ENCODE data around the gene ZNF555. TPM values are rescaled to one million over a fixed set of nuclear protein-coding genes. Genes with fewer than 3 reads are reported as not detected.
A peak's percentile ranks its signal among the peaks of the same experiment; 100 is the strongest.

The ZNF555 gene
- total and polyA plus RNA-seq, 9 of the 15 experiments (the other 6 are each of a cell fraction or from before 2014, with no cell fraction given) = 2.0 to 6.7 (median 5.4) TPM

GRCh38 chr19:2887391-2887914, 46.2 kb downstream of the ZNF555 start (continued):
- TF ChIP-seq PRDM10 (IDR thresholded peaks at IDR 0.05; ENCODE audit: partially characterized antibody) (peak; percentile 90), ZNF316 (IDR thresholded peaks at IDR 0.05) (peak; percentile 80), PHF21A (IDR thresholded peaks at IDR 0.05; ENCODE audit: borderline replicate concordance, low read depth) (no peak), RBM15 (IDR thresholded peaks at IDR 0.05; ENCODE audit: insufficient read depth, low read length) (no peak), CBX1 (IDR thresholded peaks at IDR 0.05; ENCODE audit: low read depth) (no peak), FOXA3 (CRISPR knock-in tag; conservative IDR thresholded peaks at IDR 0.05 in 1 of 2, IDR thresholded peaks at IDR 0.05 in 1 of 2) (no peak), NELFE (IDR thresholded peaks at IDR 0.05; ENCODE audit: insufficient read depth, insufficient read length) (no peak)
- TF ChIP-seq, protein P1, sequence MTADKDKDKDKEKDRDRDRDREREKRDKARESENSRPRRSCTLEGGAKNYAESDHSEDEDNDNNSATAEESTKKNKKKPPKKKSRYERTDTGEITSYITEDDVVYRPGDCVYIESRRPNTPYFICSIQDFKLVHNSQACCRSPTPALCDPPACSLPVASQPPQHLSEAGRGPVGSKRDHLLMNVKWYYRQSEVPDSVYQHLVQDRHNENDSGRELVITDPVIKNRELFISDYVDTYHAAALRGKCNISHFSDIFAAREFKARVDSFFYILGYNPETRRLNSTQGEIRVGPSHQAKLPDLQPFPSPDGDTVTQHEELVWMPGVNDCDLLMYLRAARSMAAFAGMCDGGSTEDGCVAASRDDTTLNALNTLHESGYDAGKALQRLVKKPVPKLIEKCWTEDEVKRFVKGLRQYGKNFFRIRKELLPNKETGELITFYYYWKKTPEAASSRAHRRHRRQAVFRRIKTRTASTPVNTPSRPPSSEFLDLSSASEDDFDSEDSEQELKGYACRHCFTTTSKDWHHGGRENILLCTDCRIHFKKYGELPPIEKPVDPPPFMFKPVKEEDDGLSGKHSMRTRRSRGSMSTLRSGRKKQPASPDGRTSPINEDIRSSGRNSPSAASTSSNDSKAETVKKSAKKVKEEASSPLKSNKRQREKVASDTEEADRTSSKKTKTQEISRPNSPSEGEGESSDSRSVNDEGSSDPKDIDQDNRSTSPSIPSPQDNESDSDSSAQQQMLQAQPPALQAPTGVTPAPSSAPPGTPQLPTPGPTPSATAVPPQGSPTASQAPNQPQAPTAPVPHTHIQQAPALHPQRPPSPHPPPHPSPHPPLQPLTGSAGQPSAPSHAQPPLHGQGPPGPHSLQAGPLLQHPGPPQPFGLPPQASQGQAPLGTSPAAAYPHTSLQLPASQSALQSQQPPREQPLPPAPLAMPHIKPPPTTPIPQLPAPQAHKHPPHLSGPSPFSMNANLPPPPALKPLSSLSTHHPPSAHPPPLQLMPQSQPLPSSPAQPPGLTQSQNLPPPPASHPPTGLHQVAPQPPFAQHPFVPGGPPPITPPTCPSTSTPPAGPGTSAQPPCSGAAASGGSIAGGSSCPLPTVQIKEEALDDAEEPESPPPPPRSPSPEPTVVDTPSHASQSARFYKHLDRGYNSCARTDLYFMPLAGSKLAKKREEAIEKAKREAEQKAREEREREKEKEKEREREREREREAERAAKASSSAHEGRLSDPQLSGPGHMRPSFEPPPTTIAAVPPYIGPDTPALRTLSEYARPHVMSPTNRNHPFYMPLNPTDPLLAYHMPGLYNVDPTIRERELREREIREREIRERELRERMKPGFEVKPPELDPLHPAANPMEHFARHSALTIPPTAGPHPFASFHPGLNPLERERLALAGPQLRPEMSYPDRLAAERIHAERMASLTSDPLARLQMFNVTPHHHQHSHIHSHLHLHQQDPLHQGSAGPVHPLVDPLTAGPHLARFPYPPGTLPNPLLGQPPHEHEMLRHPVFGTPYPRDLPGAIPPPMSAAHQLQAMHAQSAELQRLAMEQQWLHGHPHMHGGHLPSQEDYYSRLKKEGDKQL (CRISPR knock-in tag; IDR thresholded peaks at IDR 0.05; ENCODE audit: borderline replicate concordance) = no peak
- TF ChIP-seq, protein P2, sequence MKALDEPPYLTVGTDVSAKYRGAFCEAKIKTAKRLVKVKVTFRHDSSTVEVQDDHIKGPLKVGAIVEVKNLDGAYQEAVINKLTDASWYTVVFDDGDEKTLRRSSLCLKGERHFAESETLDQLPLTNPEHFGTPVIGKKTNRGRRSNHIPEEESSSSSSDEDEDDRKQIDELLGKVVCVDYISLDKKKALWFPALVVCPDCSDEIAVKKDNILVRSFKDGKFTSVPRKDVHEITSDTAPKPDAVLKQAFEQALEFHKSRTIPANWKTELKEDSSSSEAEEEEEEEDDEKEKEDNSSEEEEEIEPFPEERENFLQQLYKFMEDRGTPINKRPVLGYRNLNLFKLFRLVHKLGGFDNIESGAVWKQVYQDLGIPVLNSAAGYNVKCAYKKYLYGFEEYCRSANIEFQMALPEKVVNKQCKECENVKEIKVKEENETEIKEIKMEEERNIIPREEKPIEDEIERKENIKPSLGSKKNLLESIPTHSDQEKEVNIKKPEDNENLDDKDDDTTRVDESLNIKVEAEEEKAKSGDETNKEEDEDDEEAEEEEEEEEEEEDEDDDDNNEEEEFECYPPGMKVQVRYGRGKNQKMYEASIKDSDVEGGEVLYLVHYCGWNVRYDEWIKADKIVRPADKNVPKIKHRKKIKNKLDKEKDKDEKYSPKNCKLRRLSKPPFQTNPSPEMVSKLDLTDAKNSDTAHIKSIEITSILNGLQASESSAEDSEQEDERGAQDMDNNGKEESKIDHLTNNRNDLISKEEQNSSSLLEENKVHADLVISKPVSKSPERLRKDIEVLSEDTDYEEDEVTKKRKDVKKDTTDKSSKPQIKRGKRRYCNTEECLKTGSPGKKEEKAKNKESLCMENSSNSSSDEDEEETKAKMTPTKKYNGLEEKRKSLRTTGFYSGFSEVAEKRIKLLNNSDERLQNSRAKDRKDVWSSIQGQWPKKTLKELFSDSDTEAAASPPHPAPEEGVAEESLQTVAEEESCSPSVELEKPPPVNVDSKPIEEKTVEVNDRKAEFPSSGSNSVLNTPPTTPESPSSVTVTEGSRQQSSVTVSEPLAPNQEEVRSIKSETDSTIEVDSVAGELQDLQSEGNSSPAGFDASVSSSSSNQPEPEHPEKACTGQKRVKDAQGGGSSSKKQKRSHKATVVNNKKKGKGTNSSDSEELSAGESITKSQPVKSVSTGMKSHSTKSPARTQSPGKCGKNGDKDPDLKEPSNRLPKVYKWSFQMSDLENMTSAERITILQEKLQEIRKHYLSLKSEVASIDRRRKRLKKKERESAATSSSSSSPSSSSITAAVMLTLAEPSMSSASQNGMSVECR (CRISPR knock-in tag; IDR thresholded peaks at IDR 0.05) = no peak
- TF ChIP-seq, protein P3, sequence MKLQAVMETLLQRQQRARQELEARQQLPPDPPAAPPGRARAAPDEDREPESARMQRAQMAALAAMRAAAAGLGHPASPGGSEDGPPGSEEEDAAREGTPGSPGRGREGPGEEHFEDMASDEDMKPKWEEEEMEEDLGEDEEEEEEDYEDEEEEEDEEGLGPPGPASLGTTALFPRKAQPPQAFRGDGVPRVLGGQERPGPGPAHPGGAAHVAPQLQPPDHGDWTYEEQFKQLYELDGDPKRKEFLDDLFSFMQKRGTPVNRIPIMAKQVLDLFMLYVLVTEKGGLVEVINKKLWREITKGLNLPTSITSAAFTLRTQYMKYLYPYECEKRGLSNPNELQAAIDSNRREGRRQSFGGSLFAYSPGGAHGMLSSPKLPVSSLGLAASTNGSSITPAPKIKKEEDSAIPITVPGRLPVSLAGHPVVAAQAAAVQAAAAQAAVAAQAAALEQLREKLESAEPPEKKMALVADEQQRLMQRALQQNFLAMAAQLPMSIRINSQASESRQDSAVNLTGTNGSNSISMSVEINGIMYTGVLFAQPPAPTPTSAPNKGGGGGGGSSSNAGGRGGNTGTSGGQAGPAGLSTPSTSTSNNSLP (IDR thresholded peaks at IDR 0.05; ENCODE audit: borderline replicate concordance, low read depth, low read length) = 0 out of 2 replicates have a peak, but pooled peaks have one; percentile 48

Data from K562 (cell line).